HepG2 (cell line): ENCODE results near the gene TJAP1. TPM values are rescaled to one million over a fixed set of nuclear protein-coding genes. Genes with fewer than 3 reads are reported as not detected.

Experiments
- CCDC6 ChIP-seq: sonication (generic); formaldehyde crosslinking; IDR thresholded peaks from 2 replicates; pipeline ENCODE4 v1.8.1; 2022; ENCODE audit warnings: mild to moderate bottlenecking, missing genetic modification reagents, moderate library complexity
- ETV5 ChIP-seq: IDR thresholded peaks from 2 replicates; pipeline ENCODE4 v1.6.1; 2018; ENCODE audit warnings: missing biosample characterization, missing genetic modification reagents, inconsistent platforms, borderline replicate concordance
- FOXC1 ChIP-seq: sonication (generic); formaldehyde crosslinking; IDR thresholded peaks from 2 replicates; pipeline ENCODE4 v1.8.0; 2022; ENCODE audit warnings: mild to moderate bottlenecking, missing genetic modification reagents, borderline replicate concordance
- FOXK2 ChIP-seq: fragments of 450-650 bp; IDR thresholded peaks from 2 replicates; pipeline ENCODE4 v1.6.1; 2016
- FOXO4 ChIP-seq: sonication (generic); formaldehyde crosslinking; conservative IDR thresholded peaks from 2 replicates; pipeline ENCODE4 v1.8.1; 2023; ENCODE audit warnings: missing genetic modification reagents
- HDAC2 ChIP-seq: sonication (generic); formaldehyde crosslinking; IDR thresholded peaks from 2 replicates; pipeline ENCODE4 v1.4.0; 2020; ENCODE audit warnings: missing genetic modification reagents
- HMG20A ChIP-seq: IDR thresholded peaks from 2 replicates; pipeline ENCODE4 v1.6.1; 2016; ENCODE audit warnings: borderline replicate concordance
- HMGA1 ChIP-seq: sonication (generic); formaldehyde crosslinking; conservative IDR thresholded peaks from 2 replicates; pipeline ENCODE4 v1.4.0; 2020; ENCODE audit warnings: missing genetic modification reagents
- IKZF1 ChIP-seq: fragments of 450-650 bp; IDR thresholded peaks from 2 replicates; pipeline ENCODE4 v1.7.1; 2016
- KLF15 ChIP-seq: sonication (generic); formaldehyde crosslinking; IDR thresholded peaks from 2 replicates; pipeline ENCODE4 v1.8.1; 2023; ENCODE audit warnings: borderline replicate concordance, mild to moderate bottlenecking, inconsistent platforms, missing genetic modification reagents, mixed read lengths
- PITX1 ChIP-seq: sonication (generic); formaldehyde crosslinking; IDR thresholded peaks from 2 replicates; pipeline ENCODE4 v1.5.1; 2020; ENCODE audit warnings: mild to moderate bottlenecking, missing genetic modification reagents
- POLR2G ChIP-seq: fragments of 200-400 bp; formaldehyde crosslinking; IDR thresholded peaks from 2 replicates; pipeline ENCODE4 v1.6.1; 2018; ENCODE audit warnings: mild to moderate bottlenecking, low read depth, low read length, moderate library complexity
- RELA ChIP-seq: sonication (generic); formaldehyde crosslinking; IDR thresholded peaks from 2 replicates; pipeline ENCODE4 v1.4.0; 2020; ENCODE audit warnings: missing genetic modification reagents
- SCMH1 ChIP-seq: sonication (generic); formaldehyde crosslinking; IDR thresholded peaks from 2 replicates; pipeline ENCODE4 v1.9.0; 2021; ENCODE audit warnings: missing genetic modification reagents, mild to moderate bottlenecking, borderline replicate concordance
- SOX5 ChIP-seq: IDR thresholded peaks from 2 replicates; pipeline ENCODE4 v1.6.1; 2016; ENCODE audit warnings: borderline replicate concordance
- SP2 ChIP-seq: sonication (generic); formaldehyde crosslinking; IDR thresholded peaks from 2 replicates; pipeline ENCODE4 v1.5.1; 2020; ENCODE audit warnings: mild to moderate bottlenecking, missing genetic modification reagents
- SP4 ChIP-seq: sonication (generic); formaldehyde crosslinking; IDR thresholded peaks from 2 replicates; pipeline ENCODE4 v1.8.1; 2023; ENCODE audit warnings: mild to moderate bottlenecking, missing genetic modification reagents
- TMF1 ChIP-seq: sonication (generic); formaldehyde crosslinking; IDR thresholded peaks from 2 replicates; pipeline ENCODE4 v1.8.1; 2022; ENCODE audit warnings: low read depth, missing genetic modification reagents
- TSC22D2 ChIP-seq: sonication (generic); formaldehyde crosslinking; IDR thresholded peaks from 2 replicates; pipeline ENCODE4 v1.5.1; 2020; ENCODE audit warnings: missing genetic modification reagents, mild to moderate bottlenecking, borderline replicate concordance
- ZBTB3 ChIP-seq: sonication (generic); formaldehyde crosslinking; IDR thresholded peaks from 2 replicates; pipeline ENCODE4 v1.4.0; 2020; ENCODE audit warnings: low read depth, mild to moderate bottlenecking, moderate library complexity, missing genetic modification reagents, borderline replicate concordance
- ZNF20 ChIP-seq: sonication (generic); formaldehyde crosslinking; IDR thresholded peaks from 2 replicates; pipeline ENCODE4 v1.4.0; 2020; ENCODE audit warnings: mild to moderate bottlenecking, moderate library complexity, missing genetic modification reagents
- ZNF253 ChIP-seq: sonication (generic); formaldehyde crosslinking; IDR thresholded peaks from 2 replicates; pipeline ENCODE4 v1.8.0; 2022; ENCODE audit warnings: mild to moderate bottlenecking, missing genetic modification reagents, borderline replicate concordance
- ZNF264 ChIP-seq: sonication (generic); formaldehyde crosslinking; IDR thresholded peaks from 2 replicates; pipeline ENCODE4 v1.4.0; 2020; ENCODE audit warnings: missing genetic modification reagents
- ZNF383 ChIP-seq: sonication (generic); formaldehyde crosslinking; IDR thresholded peaks from 2 replicates; pipeline ENCODE4 v1.4.0; 2020; ENCODE audit warnings: missing genetic modification reagents, mild to moderate bottlenecking, borderline replicate concordance
- ZNF546 ChIP-seq: sonication (generic); formaldehyde crosslinking; conservative IDR thresholded peaks from 2 replicates; pipeline ENCODE4 v1.8.1; 2023; ENCODE audit warnings: mild to moderate bottlenecking, missing genetic modification reagents
- ZNF550 ChIP-seq: sonication (generic); formaldehyde crosslinking; IDR thresholded peaks from 2 replicates; pipeline ENCODE4 v1.4.0; 2020; ENCODE audit warnings: mild to moderate bottlenecking, missing genetic modification reagents, borderline replicate concordance
- ZNF564 ChIP-seq: sonication (generic); formaldehyde crosslinking; IDR thresholded peaks from 2 replicates; pipeline ENCODE4 v1.8.1; 2023; ENCODE audit warnings: mild to moderate bottlenecking, missing genetic modification reagents
- ZNF598 ChIP-seq: sonication (generic); formaldehyde crosslinking; IDR thresholded peaks from 2 replicates; pipeline ENCODE4 v1.5.1; 2020; ENCODE audit warnings: mild to moderate bottlenecking, missing genetic modification reagents, borderline replicate concordance
- ZNF629 ChIP-seq: sonication (generic); formaldehyde crosslinking; conservative IDR thresholded peaks from 2 replicates; pipeline ENCODE4 v1.5.0; 2020; ENCODE audit warnings: missing genetic modification reagents
- ZNF652 ChIP-seq: IDR thresholded peaks from 2 replicates; pipeline ENCODE4 v1.6.1; 2016; ENCODE audit warnings: low read depth, borderline replicate concordance
- ZNF768 ChIP-seq: sonication (generic); formaldehyde crosslinking; IDR thresholded peaks from 2 replicates; pipeline ENCODE4 v1.4.0; 2020; ENCODE audit warnings: missing genetic modification reagents
- ZSCAN20 ChIP-seq: sonication (generic); formaldehyde crosslinking; IDR thresholded peaks from 2 replicates; pipeline ENCODE4 v1.4.0; 2020; ENCODE audit warnings: missing genetic modification reagents, mild to moderate bottlenecking, borderline replicate concordance
- ZSCAN29 ChIP-seq: sonication (generic); formaldehyde crosslinking; conservative IDR thresholded peaks from 2 replicates; pipeline ENCODE4 v1.4.0; 2020; ENCODE audit warnings: mild to moderate bottlenecking, missing genetic modification reagents
- polyA plus RNA-seq, 8 experiments: library from polyadenylated mRNA; depleted of rRNA in 3 of 8; stranded (reverse) in 7 of 8; unstranded in 1 of 8; fragments of >200 nt; fragmentation: Illumina TruSeq in 4 of 8; extraction: Trizol in 4 of 8; gene quantifications; 2 replicates each; pipeline versions ENCODE4 v1.2.1 to v1.2.3, GENCODE V29; 2011 to 2016; ENCODE audit warnings: low read depth in 4 of 8, missing spikeins in 1 of 8, mixed read lengths in 1 of 8; ENCODE audit not compliant: insufficient read depth in 1 of 8
- total RNA-seq, 5 experiments: library from RNA; depleted of rRNA; stranded (reverse); fragments of >200 nt; fragmentation: Illumina TruSeq; extraction: Trizol; gene quantifications; 2 replicates each; pipeline ENCODE4 v1.2.3, GENCODE V29; 2016; ENCODE audit warnings: low read depth in 1 of 5

The TJAP1 gene
- total and polyA plus RNA-seq, 2 of the 13 experiments (the other 11 are each of a cell fraction or from before 2014, with no cell fraction given), result 15.7 to 41.6 TPM

GRCh38 chr6:43516697-43517504 is 39.5 kb downstream of the TJAP1 start, which contains the start of the genes POLR1C and YIPF3 (continued):
- no peak for TF ChIP-seq ZNF546 (CRISPR knock-in tag)
- peak; percentile 82 for TF ChIP-seq CCDC6 (CRISPR knock-in tag)
- TF ChIP-seq HMG20A (CRISPR knock-in tag), result no peak
- no peak for TF ChIP-seq FOXC1
- TF ChIP-seq IKZF1, result no peak
- TF ChIP-seq FOXO4 (CRISPR knock-in tag), result no peak
- peak; percentile 92 for TF ChIP-seq ETV5 (CRISPR knock-in tag)
- TF ChIP-seq SP4, result peak; percentile 79
- no peak; the same call in 1 of the 2 replicates for TF ChIP-seq KLF15 (CRISPR knock-in tag)
- peak; percentile 78 for TF ChIP-seq ZNF768 (CRISPR knock-in tag)
- peak; percentile 99 for TF ChIP-seq ZNF598 (CRISPR knock-in tag)
- peak; percentile 71 for TF ChIP-seq SOX5 (CRISPR knock-in tag)
- TF ChIP-seq ZSCAN20, result peak; percentile 37; the same call in 1 of the 2 replicates
- 0 out of 2 replicates have a peak, but pooled peaks have one; percentile 27 for TF ChIP-seq ZSCAN29 (CRISPR knock-in tag)
- no peak for TF ChIP-seq SCMH1 (CRISPR knock-in tag)
- TF ChIP-seq PITX1 (CRISPR knock-in tag), result peak; percentile 44; the same call in 1 of the 2 replicates
- peak; percentile 98 for TF ChIP-seq POLR2G
- peak; percentile 67; the same call in 1 of the 2 replicates for TF ChIP-seq TMF1 (CRISPR knock-in tag)
- TF ChIP-seq ZNF550, result no peak
- no peak for TF ChIP-seq ZBTB3 (CRISPR knock-in tag)
- TF ChIP-seq ZNF629, result no peak
- peak; percentile 41 for TF ChIP-seq ZNF564 (CRISPR knock-in tag)
- no peak; the same call in 1 of the 2 replicates for TF ChIP-seq TSC22D2 (CRISPR knock-in tag)
- peak; percentile 63 for TF ChIP-seq HDAC2 (CRISPR knock-in tag)
- TF ChIP-seq HMGA1 (CRISPR knock-in tag), result no peak
- TF ChIP-seq ZNF652, result no peak
- peak; percentile 42; the same call in 1 of the 2 replicates for TF ChIP-seq ZNF264 (CRISPR knock-in tag)
- peak; percentile 56 for TF ChIP-seq FOXK2
- peak; percentile 61; the same call in 1 of the 2 replicates for TF ChIP-seq SP2 (CRISPR knock-in tag)
- TF ChIP-seq RELA (CRISPR knock-in tag), result no peak
- TF ChIP-seq ZNF383 (CRISPR knock-in tag), result 0 out of 2 replicates have a peak, but pooled peaks have one; percentile 85
- no peak for TF ChIP-seq ZNF253 (CRISPR knock-in tag)
- no peak; the same call in 1 of the 2 replicates for TF ChIP-seq ZNF20
